GM23248 (cell line): Measurements from ENCODE around the gene AGRN.

ENCODE experiments used
- EZH2 ChIP-seq: fragments of 200-600 bp; sonication (generic); IDR thresholded peaks from 2 replicates; pipeline ENCODE4 v1.6.1; 2018; ENCODE audit warnings: antibody characterized with exemption, mild to moderate bottlenecking; ENCODE audit not compliant: insufficient read depth, poor library complexity, severe bottlenecking
- EZH2phosphoT487 ChIP-seq: fragments of 200-600 bp; sonication (generic); IDR thresholded peaks from 2 replicates; pipeline ENCODE4 v1.6.1; 2018; ENCODE audit warnings: antibody characterized with exemption, moderate library complexity, mild to moderate bottlenecking, low read depth; ENCODE audit not compliant: insufficient read depth

DNA sequence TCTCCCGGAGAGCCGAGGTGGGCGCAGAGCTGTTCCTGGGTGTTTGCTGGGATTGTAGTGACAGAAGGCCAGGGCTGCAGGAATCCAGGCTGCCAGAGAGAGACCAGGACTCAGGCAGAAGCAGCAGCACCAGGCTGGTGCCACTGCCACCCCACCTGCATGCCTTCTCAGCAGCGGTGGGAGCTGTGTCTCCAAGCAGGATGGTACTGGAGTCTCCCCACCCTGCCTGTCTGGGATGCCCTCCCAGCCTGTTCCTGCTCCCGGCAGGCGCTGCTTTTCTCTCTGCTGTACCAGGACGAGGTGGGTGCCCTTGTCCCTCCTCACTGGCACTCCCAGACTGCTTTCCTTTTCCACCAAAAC, 15.5 kb upstream of the AGRN start:
- TF ChIP-seq EZH2phosphoT487 (no peak), EZH2 (no peak)
